CD4-positive, alpha-beta T cell treated with Interferon gamma for 1 hour (primary cell): ENCODE measurements around the gene SMR3A.

Experiments used
- DNase-seq: peaks from one replicate; pipeline ENCODE4 v3.0.0-alpha.2; 2020

Gene SMR3A

DNA sequence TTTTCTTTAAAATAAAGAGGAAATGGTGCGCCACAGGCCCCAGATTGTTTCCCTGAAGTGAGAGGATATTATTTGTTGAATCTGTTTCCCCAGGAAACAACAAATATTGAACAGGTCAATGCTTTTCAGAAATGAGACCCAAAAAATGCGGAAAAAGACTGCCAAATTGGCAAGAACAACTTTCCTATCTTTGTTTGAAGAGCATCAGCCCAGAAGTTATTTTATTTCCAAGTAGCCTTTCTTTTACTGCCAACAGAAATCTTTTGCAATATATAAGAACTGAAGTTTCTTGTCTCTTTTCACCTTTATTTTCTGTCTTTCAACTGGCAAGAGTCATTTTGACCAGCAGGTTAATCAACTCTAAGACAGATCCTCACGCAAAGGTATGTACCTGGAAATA, at the start of gene SMR3A:
Gene SMR3A (plus strand): TSS at position 301 of the 400 bp plus-strand sequence. CDS start 1,356 bp downstream, outside the sequence.
- no peak for DNase-seq

DNA sequence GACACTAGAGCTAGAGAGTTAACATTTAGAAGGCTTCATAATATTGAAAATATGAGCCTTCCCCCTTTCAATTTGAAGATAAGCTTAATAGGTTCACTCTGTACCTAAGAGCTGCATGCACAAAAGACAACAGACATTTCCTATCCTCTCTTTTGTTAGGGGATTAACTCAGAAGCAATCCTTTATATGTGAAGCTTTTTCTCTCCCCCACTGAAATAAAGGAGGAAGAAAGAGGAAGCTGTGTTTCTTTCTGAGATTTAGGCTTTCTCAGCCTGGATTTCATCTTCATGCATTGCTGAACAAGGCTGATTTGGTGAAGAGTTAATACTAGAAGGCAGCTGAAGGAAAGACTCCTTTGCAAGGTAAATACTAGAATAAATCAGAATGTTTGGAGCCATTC, 46.8 kb upstream of the SMR3A start:
- DNase-seq = no peak

DNA sequence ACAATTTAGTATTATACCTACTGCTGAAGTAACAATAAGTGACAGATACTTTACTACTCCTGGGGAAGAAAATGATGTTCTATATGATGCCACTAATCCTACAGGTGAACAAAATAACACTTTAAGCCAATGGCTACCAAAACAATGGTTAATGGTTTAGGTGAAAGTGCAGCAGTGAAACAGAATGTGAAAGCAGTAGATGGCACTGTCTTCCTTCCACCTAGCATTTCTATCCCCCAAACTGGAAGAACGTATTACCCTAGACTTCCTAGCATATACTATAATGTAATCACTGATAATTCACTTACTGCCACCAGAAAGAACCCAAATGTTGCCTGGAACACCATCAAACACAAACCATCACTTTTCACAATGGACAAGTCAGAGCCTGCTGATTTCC, 44.6 kb upstream of the SMR3A start:
- no peak for DNase-seq

DNA sequence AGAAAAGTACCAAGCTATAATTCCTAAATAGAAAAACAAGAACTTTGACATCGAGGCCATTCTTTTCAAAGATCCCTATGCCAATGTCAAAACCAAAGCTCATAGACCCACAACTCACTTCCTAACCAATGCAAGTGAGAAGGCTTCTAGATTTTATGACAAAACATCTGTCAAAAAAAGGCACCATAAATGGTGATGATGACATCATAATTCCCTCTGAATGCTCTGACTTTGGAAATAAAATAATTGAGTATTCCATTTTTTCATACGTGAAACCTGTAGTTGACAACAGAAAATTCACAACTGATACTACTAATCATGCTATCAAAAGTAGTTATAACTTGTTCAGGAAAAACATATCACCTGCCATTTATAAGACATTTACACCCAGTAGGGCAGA, 34.5 kb upstream of the SMR3A start:
- DNase-seq = no peak

DNA sequence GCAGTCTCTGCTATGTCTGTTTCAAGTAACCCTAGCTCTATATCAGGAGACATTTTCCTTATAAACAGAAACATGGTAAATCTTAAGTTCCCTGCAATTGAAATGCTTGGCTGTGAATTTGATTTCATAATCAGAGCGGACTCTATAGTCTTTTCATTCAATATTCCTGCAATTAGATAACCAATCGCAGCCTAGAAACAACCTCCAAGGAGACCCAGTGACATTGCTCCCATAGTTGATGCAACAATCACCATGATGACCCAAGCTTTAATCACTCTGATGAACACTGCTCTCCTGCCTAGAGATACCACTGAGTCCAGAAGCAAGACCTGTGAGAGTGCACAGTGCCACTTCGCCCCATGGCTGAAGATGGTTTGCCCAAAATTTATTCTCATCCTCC, 25.9 kb upstream of the SMR3A start, which contains the start of gene CABS1:
Gene CABS1 (plus strand): TSS at position 301 of the 400 bp plus-strand sequence. CDS start 59 bp downstream, at position 360.
- DNase-seq = no peak

DNA sequence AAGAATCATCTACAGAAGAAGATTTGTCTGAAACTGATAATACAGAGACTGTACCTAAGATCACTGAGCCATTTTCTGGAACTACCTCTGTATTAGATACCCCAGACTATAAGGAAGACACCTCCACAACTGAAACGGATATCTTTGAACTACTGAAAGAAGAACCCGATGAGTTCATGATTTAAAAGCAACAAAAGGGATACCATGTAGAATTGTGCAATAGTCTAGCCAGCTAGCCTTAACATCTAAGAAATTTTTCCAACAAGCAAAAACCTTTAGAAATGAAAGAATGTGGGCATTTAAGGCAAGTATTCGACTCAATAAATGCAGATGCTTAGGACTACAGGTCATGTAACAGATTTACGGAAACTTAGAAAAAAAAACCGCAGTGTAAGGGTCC, 24.5 kb upstream of the SMR3A start:
- DNase-seq = no peak

DNA sequence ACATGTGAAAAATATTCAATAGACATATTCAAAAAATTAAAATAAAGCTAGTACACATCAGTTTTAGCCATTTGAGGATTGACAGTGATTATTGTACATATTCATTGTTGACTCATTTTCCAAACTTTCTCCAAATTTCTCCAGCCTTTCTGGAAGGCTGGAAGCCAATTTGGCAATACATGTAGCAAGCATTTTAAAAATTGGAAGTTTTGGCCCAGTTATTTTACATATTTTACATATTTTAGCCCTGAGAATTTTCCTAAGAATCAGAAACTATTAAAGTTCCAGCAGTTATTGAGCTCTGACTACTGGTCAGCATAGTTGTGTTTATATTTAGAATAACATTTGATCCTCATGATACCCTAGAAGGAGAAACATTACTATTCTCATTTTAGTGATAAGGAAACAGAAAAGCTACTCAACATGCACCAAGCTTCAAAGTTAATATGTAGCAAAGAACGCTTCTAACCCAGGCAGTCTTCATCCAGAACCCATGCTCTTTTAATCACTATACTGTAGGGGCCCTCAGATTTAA, 22.6 kb upstream of the SMR3A start:
- no peak for DNase-seq

DNA sequence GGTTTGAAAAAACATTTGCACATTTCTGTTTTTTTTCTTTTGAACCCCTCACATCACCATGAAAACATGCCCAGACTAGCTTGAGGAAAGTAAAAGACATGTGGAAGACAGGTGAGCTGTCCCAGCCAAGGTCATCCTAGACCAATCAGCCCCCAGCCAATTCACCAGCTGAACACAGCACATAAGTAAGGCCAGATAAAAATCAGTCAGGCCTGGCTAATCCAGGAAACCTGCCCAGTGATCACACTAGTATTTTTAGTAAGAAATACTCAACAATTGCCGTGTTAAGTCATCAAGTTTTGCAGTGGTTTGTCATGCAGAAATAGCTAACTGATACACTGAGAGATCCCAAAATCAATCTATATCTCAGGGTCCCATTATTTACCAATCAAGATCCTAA, 4.4 kb upstream of the SMR3A start:
- DNase-seq = no peak

DNA sequence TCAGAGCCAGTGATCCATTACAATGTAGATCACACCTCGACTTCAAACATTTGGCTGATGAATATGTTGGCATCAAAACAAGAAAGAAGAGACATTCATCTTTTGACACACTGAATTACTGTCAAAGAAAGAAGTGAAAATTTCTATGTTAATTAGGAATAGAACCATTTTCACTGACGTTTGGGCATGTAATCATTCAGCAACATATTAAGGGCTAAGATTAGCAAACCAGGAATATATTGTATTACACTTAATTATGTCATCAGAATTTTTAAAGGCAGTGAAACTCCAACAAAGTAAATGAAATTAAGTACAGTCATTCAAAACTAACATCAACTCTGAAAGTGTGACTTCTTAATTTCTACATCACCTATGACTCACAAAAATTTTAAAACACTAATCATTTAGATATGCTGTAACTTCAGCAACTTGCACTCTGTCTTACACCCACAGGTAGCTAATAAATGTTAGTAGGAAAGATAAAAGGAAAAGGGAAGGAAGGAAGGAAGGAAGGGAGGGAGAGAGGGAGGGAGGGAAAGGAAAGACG, 1.4 kb upstream of the SMR3A start:
- DNase-seq = no peak

DNA sequence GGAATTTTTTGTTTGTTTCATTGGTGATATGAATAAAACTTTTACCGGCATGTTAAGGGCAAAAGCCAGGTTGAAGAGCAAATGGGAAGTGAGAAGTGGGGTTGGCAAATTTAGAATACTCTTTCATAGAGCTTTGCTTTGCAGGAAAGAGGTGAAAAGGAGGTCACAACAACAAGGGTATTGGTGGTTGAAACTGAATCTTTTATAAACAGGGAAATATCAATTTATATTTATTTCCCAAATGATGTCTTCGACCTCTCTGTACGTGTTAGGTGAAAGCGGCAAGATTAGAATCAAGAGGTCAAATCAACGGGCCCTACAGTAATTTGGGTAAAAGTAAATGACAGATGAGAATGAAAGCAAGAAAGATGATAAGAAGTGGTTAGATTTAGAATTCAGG, 3.4 kb downstream of the SMR3A start:
- DNase-seq = no peak

DNA sequence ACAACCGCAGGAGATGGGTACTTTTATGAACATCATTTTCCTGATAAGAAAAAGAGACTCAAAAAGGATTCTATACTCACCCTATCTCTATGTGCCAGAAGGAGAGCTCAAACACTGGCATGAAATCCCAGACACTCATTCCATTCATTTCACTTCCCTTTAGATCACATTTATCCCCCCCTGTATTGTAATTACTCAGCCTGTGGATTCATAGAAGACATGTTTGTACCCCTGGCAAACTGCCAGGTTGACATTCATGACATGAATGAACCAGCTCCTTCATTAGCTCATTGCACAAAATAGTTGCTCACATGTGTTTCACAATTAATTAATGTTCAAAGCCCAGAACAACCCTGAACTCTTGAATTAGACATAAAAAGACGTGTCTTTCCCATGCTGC, 4.9 kb downstream of the SMR3A start:
- no peak for DNase-seq

DNA sequence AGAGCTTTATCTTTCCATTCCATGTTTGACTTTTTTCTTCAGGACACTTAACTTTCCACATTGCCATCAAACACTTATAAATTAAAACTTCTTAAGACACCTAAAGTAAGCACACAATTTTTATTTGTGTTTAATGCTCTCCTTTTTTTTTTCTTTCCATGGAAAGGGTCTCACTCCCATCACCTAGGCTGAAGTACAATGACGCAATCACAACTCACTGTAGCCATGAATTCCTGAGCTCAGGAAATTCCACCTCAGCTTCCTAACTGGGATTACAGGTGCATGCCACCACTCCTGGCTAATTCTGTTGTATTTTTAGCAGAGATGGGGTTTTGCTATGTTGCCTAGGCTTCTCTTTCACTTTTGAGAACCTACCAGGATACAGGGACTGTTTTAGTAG, 7.3 kb downstream of the SMR3A start:
- no peak for DNase-seq

DNA sequence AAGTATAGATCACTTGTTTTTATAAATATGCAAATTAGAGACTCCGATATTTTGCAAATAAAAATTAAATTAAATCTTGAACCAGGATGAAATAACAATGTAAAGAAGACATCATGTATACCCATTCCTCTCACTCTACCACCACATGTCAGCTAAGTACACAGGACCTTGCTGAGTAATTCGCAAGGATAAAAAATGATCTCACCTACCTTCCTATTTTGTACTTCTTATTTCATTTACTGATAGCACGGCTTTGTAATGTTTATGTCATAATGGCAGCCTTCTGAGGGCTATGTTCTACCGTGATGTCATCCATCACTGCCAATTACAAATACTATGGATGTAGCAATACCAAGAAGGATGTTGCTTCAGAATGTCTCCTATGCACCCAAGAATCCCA, 11.4 kb downstream of the SMR3A start:
- no peak for DNase-seq

DNA sequence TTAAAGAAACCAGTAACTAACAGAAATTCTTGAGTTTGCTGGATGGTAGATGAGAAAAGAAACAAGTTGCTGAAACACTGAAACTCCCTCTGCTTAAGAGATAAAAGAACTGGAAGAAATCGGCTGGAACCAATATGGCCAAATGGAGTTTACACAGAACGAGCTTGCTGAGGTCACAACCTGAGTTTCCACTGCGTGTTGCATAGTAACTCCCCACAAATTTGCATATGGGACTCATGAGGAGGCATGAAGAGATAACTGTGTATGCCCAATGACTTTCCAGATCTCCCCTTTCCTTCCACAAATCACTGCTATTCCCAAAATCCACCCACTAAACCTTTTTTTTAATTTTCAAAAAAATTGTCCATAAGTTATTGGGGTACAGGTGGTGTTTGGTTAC, 12.2 kb downstream of the SMR3A start:
- no peak for DNase-seq

DNA sequence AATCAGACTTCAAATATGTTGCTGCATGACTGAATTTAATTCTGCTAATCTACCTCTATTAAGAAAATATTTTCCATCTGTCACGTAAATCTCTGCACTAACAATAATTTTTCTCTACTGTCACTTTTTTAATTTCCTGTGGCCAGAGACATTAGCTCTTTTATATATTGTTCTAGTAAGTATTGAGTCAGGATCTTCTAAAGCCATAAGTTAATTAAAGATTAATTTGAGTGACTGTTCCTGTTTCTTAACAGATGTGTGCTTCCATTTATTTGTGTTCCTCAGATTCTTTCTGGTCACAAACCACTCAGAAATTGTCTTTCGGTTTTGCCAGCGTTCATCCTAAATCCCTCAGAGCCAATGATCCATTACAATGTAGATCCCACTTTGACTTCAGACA, 20.0 kb downstream of the SMR3A start:
- DNase-seq = no peak

DNA sequence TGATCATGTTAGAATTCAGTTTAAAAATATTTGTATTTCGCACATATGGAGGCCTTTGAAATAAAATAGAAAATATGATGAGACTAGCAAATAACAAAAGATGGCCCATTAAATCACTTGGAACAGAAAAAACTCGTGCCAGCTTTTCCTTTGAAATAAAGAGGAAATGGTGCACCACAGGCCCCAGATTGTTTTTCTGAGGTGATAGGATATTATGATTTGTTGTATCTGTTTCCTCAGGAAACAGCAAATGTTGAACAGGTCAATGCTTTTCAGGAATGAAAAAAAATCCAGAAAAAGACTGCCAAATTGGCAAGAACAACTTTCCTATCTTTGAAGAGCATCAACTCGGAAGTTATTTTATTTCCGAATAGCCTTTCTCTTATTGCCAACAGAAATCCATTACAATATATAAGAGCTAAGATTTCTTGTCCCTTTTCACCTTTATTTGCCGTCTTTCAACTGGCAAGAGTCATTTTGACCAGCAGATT, 22.2 kb downstream of the SMR3A start, which contains the start of gene SMR3B:
Gene SMR3B (plus strand): TSS at position 441 of the 491 bp plus-strand sequence. CDS start 1,380 bp downstream, outside the sequence.
- DNase-seq = no peak

DNA sequence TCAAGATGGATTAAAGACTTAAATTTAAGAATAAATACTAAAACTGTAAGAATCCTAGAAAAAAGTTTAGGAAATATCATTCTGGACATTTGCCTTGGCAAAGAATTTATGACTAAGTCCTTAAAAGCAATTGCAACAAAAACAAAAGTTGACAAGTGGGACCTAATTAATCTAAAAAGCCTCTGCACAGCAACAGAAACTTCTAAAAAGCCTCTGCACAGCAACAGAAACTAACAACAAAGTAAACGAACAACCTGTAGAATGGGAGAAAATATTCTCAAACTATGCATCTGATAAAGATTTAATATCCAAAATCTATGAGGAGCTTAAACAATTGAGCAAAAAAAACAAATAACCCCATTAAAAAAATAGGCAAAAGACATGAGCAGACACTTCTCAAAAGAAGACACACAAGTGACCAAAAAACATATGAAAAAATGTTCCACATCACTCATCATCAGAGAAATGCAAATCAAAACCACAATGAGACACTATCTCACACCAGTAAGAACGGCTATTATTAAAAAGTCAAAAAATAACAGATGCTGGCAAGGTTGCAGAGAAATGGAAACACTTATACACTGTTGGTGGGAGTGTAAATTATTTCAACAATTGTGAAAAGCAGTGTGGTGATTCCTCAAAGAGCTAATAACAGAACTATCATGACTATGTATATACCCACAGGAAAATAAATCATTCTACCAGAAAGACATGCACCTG, 31.7 kb downstream of the SMR3A start:
- no peak for DNase-seq

DNA sequence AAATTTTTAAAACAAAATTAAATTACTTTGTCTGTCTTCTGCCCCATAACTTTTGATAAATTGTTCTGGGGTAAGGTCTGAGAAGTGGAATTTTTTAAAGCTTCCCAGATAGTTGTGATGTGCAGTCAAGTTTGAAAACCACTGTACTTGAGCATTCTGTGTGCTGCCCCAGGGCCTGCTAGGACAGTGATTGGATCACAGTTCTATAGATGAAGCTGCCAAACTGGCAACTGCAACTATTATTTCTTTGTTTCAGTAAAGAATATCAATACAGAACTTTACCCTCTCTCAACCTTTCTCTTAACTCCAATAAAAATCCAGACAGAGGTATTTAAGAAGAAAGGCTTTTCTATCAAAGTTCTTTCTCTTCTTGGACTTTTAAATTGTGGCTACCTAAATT, 37.0 kb downstream of the SMR3A start, which contains the start of gene OPRPN:
Gene OPRPN (plus strand): TSS at position 361 of the 400 bp plus-strand sequence. CDS start 1,346 bp downstream, outside the sequence.
- no peak for DNase-seq

DNA sequence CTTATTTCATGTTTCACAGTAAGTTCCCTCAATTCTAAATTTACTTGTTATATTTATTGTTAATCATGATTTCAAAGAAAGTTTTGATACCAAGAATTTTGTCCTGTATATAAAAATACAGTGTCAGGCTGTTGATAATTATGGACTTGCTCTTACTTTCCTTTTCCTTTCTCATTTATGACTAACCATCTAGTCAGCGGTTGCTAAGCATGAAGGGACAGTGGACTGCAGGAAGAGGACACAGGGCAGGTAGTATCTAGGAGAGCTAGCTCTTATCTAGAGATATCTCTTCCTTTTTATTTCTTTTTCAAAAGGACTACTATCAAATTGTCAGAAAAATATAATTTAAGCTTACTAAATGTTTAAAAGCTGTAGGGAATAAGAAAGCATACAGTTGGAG, 38.8 kb downstream of the SMR3A start:
- DNase-seq = no peak

DNA sequence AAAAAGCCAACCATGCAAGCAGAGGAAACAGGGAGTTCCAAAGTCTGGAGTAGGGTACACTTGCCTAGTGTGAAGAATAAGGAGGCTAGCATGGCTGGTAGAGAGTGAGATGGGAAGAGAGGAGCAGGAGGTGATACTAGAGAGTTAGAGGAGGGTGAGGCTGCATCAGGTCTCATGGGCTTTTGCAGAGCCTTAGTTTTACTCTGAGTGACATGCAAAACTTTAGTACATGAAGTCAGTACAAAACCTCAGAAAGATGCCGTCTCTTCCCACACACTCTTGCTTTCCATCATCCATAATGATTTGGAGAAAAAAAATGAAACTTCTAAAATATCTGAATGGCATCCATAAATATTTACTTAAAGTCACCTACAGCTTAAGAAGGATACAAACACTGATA, 42.2 kb downstream of the SMR3A start:
- DNase-seq = no peak

DNA sequence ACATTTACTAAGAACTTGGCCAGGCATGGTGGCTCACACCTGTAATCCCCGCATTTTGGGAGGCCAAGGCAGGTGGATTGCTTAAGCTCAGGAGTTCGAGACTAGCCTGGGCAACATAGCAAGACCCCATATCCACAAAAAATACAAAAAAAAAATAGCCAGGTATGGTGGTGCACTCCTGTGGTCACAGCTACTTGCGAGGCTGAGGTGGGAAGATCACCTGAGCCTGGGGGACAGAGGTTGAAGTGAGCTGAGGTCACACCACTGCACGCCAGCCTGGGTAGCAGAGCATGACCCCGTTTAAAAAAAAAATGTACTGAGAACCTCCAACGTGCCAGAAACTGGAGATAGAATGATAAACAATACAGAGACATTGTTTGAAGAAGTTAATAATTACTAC, 45.2 kb downstream of the SMR3A start:
- DNase-seq = no peak
